GM18870 (cell line): ENCODE measurements around the gene MVB12B.

Experiments
- ATAC-seq: cut with Tn5 transposase; IDR thresholded peaks from one replicate; pipeline ENCODE4 v1.9.1; 2021; ENCODE audit warnings: moderate library complexity; ENCODE audit not compliant: unreplicated experiment

Gene MVB12B

GRCh38 chr9:126329476-126330275 is 3.0 kb downstream of the MVB12B start:
- ATAC-seq = no peak

- ATAC-seq = no peak
Observed at GRCh38 chr9:126330536-126330935, 3.9 kb downstream of the MVB12B start.

GRCh38 chr9:126331964-126332748 is 5.5 kb downstream of the MVB12B start:
- no peak for ATAC-seq

- no peak for ATAC-seq
Observed at GRCh38 chr9:126334721-126335621, 8.3 kb downstream of the MVB12B start.

GRCh38 chr9:126335837-126336735 is 9.5 kb downstream of the MVB12B start:
- ATAC-seq = no peak

- ATAC-seq = no peak
Observed at GRCh38 chr9:126336736-126337325, 10.2 kb downstream of the MVB12B start.

- no peak for ATAC-seq
Observed at GRCh38 chr9:126337729-126338372, 11.2 kb downstream of the MVB12B start.

GRCh38 chr9:126338945-126339344 is 12.3 kb downstream of the MVB12B start:
- no peak for ATAC-seq

GRCh38 chr9:126341426-126341825 is 14.8 kb downstream of the MVB12B start:
- no peak for ATAC-seq

GRCh38 chr9:126341902-126342301 is 15.3 kb downstream of the MVB12B start:
- no peak for ATAC-seq

- no peak for ATAC-seq
Observed at GRCh38 chr9:126342621-126343031, 16.0 kb downstream of the MVB12B start.

GRCh38 chr9:126343271-126343700 is 16.7 kb downstream of the MVB12B start:
- no peak for ATAC-seq

- no peak for ATAC-seq
Observed at GRCh38 chr9:126346031-126346430, 19.4 kb downstream of the MVB12B start.

- no peak for ATAC-seq
Observed at GRCh38 chr9:126347093-126347492, 20.5 kb downstream of the MVB12B start.

GRCh38 chr9:126347911-126348760 is 21.5 kb downstream of the MVB12B start:
- ATAC-seq = no peak

- no peak for ATAC-seq
Observed at GRCh38 chr9:126348911-126349550, 22.4 kb downstream of the MVB12B start.

- ATAC-seq = no peak
Observed at GRCh38 chr9:126354887-126355770, 28.5 kb downstream of the MVB12B start.
